SKM-1 (cell line): ENCODE data around the gene AMBRA1.

ENCODE experiments used
- DNase-seq: peaks from one replicate; lab custom pipeline; 2025; ENCODE audit not compliant: unreplicated experiment; lab: John Stamatoyannopoulos, UW

Gene AMBRA1

GRCh38 chr11:46450846-46451477 is 142.9 kb downstream of the AMBRA1 start:
- no peak for DNase-seq

GRCh38 chr11:46447544-46447943 is 146.3 kb downstream of the AMBRA1 start:
- no peak for DNase-seq

GRCh38 chr11:46445920-46446771 is 147.7 kb downstream of the AMBRA1 start:
- DNase-seq, result no peak

- DNase-seq, result no peak
These were observed 148.5 kb downstream of the AMBRA1 start for GRCh38 chr11:46445192-46445919.

- DNase-seq, result no peak
These were observed 149.5 kb downstream of the AMBRA1 start for GRCh38 chr11:46444305-46444704.

GRCh38 chr11:46438211-46438610 is 155.6 kb downstream of the AMBRA1 start:
- DNase-seq, result no peak

- no peak for DNase-seq
These were observed 156.6 kb downstream of the AMBRA1 start for GRCh38 chr11:46437122-46437689.

GRCh38 chr11:46436113-46436512 is 157.7 kb downstream of the AMBRA1 start:
- DNase-seq, result no peak

- no peak for DNase-seq
These were observed 158.1 kb downstream of the AMBRA1 start for GRCh38 chr11:46435679-46436078.

- DNase-seq, result no peak
These were observed 162.6 kb downstream of the AMBRA1 start for GRCh38 chr11:46431211-46431610.

- no peak for DNase-seq
These were observed 164.1 kb downstream of the AMBRA1 start for GRCh38 chr11:46429717-46430116.

GRCh38 chr11:46427364-46427763 is 166.5 kb downstream of the AMBRA1 start:
- DNase-seq, result no peak

GRCh38 chr11:46426233-46426991 is 167.4 kb downstream of the AMBRA1 start:
- DNase-seq, result no peak

- DNase-seq, result no peak
These were observed 171.2 kb downstream of the AMBRA1 start for GRCh38 chr11:46422588-46422987.

- no peak for DNase-seq
These were observed 172.5 kb downstream of the AMBRA1 start for GRCh38 chr11:46421257-46421880.

- DNase-seq, result no peak
These were observed 173.3 kb downstream of the AMBRA1 start for GRCh38 chr11:46420513-46420912.

GRCh38 chr11:46418751-46419150 is 175.1 kb downstream of the AMBRA1 start:
- no peak for DNase-seq

- no peak for DNase-seq
These were observed 176.1 kb downstream of the AMBRA1 start for GRCh38 chr11:46417711-46418110.

- DNase-seq, result no peak
These were observed 178.9 kb downstream of the AMBRA1 start for GRCh38 chr11:46414879-46415278.

- no peak for DNase-seq
These were observed 179.4 kb downstream of the AMBRA1 start for GRCh38 chr11:46414466-46414796.
